Stimulated activated effector memory CD8-positive, alpha-beta T cell treated with anti-CD3 and anti-CD28 coated beads, Interleukin-12 subunit alpha, Interleukin-12 subunit beta, amount 100 ng/mL, for 72 hours (primary cell): Measurements from ENCODE around the gene IFIT1.
"Not testable (repeated sequence)": the region's sequence is repeated elsewhere in the genome, so short reads cannot be mapped to it uniquely, and the experiment has no call there.

ENCODE experiments used
- ATAC-seq: fragments of 150-1000 bp; cut with Tn5 transposase; 2 replicates; pipeline ENCODE4 v1.10.0; 2021
- DNase-seq, 2 donors: peaks; one replicate each; pipeline ENCODE4 v3.0.0; 2021 to 2022; ENCODE audit warnings: low spot score in 2 of 2
- H3K27ac Mint-ChIP-seq: one replicate; pipeline ENCODE4 v1.8.0; 2022; ENCODE audit warnings: mild to moderate bottlenecking, mixed read lengths
- H3K36me3 Mint-ChIP-seq: one replicate; pipeline ENCODE4 v1.8.0; 2022; ENCODE audit warnings: mild to moderate bottlenecking, mixed read lengths
- H3K4me1 Mint-ChIP-seq: one replicate; pipeline ENCODE4 v1.8.0; 2022; ENCODE audit warnings: mixed read lengths
- H3K4me3 Mint-ChIP-seq: one replicate; pipeline ENCODE4 v1.8.0; 2022; ENCODE audit warnings: mild to moderate bottlenecking, mixed read lengths
- H3K9me3 Mint-ChIP-seq: one replicate; pipeline ENCODE4 v1.8.0; 2022; ENCODE audit warnings: mixed read lengths

IFIT1 gene, protein sequence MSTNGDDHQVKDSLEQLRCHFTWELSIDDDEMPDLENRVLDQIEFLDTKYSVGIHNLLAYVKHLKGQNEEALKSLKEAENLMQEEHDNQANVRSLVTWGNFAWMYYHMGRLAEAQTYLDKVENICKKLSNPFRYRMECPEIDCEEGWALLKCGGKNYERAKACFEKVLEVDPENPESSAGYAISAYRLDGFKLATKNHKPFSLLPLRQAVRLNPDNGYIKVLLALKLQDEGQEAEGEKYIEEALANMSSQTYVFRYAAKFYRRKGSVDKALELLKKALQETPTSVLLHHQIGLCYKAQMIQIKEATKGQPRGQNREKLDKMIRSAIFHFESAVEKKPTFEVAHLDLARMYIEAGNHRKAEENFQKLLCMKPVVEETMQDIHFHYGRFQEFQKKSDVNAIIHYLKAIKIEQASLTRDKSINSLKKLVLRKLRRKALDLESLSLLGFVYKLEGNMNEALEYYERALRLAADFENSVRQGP

GRCh38 chr10:89391907-89392756, at the start of gene IFIT1:
Gene IFIT1, plus strand, starts transcription at chr10:89392623. Its CDS starts 90 bp downstream, at chr10:89392713.
- ATAC-seq (peak; percentile 90), DNase-seq (no peak)
- peaks cover 16% of the 10 kb centered on the region for H3K4me1 Mint-ChIP-seq
- peak within 1 kb of the TSS; percentile 67 for H3K4me3 Mint-ChIP-seq
- no peaks in the 10 kb centered on the region for H3K36me3 Mint-ChIP-seq
- peak within 1 kb of the TSS; percentile 48 for H3K27ac Mint-ChIP-seq
- H3K9me3 Mint-ChIP-seq, result no peaks in the 10 kb centered on the region

GRCh38 chr10:89343089-89343767, 49.2 kb upstream of the IFIT1 start:
- DNase-seq (no peak), ATAC-seq (no peak)
- H3K4me3 Mint-ChIP-seq, result no peak overlapping the region
- no peaks in the 10 kb centered on the region for H3K4me1 Mint-ChIP-seq
- no peak overlapping the region for H3K27ac Mint-ChIP-seq
- H3K9me3 Mint-ChIP-seq, result no peaks in the 10 kb centered on the region
- peaks cover 7% of the 10 kb centered on the region for H3K36me3 Mint-ChIP-seq

GRCh38 chr10:89344156-89344555, 48.3 kb upstream of the IFIT1 start:
- Mint-ChIP-seq H3K36me3 (peaks cover 7% of the 10 kb centered on the region), H3K4me3 (no peak overlapping the region), H3K9me3 (no peaks in the 10 kb centered on the region), H3K27ac (no peak overlapping the region), H3K4me1 (no peaks in the 10 kb centered on the region)
- ATAC-seq, result no peak
- DNase-seq, result no peak

GRCh38 chr10:89345367-89346000, 46.9 kb upstream of the IFIT1 start:
- ATAC-seq, result no peak
- no peaks in the 10 kb centered on the region for H3K9me3 Mint-ChIP-seq
- DNase-seq, result no peak
- H3K36me3 Mint-ChIP-seq, result no peaks in the 10 kb centered on the region
- H3K27ac Mint-ChIP-seq, result no peak overlapping the region
- H3K4me3 Mint-ChIP-seq, result no peak overlapping the region
- peaks cover 2% of the 10 kb centered on the region for H3K4me1 Mint-ChIP-seq

DNA sequence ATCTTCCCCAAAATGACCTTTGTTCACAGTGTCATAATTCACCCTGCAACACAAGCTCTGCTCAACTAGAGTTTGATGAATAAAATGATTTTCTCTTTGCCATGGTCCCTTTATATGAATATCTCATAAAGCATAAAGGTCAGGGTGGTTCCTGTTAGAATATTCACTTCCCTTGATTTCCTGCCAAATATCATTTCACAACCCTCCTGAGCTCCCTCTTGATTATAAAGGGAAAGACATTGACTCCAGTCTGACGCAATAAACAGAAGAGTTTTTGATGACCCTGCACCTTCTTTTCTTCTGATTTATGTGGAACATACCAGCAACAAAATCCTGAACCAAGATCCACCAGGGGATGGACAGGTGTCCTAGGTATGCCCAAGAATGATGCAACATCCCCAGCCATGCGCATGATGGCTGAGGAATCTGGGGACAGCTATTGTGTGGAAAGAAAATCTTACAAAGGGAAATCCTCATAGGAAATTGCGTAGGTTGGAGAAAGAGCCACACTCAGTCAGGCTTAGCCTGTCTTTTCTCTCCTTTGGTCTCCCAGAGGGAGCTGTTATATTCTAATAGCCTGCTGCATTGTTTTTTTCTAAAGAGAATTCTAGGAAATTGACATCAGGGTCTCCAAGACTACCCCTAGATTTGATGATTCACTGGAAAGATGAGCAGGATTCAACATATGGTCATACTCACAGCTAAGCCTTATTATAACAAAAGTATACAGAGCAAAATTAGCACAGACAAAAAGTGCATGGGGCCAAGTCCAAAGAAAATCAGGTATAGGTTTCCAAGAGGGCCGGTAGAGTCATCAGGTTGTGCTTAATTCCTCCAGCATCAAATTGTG, 45.8 kb upstream of the IFIT1 start:
- DNase-seq (no peak), ATAC-seq (no peak)
- H3K9me3 Mint-ChIP-seq, result no peaks in the 10 kb centered on the region
- H3K27ac Mint-ChIP-seq, result no peak overlapping the region
- no peaks in the 10 kb centered on the region for H3K36me3 Mint-ChIP-seq
- H3K4me3 Mint-ChIP-seq, result no peak overlapping the region
- H3K4me1 Mint-ChIP-seq, result peaks cover 14% of the 10 kb centered on the region

DNA sequence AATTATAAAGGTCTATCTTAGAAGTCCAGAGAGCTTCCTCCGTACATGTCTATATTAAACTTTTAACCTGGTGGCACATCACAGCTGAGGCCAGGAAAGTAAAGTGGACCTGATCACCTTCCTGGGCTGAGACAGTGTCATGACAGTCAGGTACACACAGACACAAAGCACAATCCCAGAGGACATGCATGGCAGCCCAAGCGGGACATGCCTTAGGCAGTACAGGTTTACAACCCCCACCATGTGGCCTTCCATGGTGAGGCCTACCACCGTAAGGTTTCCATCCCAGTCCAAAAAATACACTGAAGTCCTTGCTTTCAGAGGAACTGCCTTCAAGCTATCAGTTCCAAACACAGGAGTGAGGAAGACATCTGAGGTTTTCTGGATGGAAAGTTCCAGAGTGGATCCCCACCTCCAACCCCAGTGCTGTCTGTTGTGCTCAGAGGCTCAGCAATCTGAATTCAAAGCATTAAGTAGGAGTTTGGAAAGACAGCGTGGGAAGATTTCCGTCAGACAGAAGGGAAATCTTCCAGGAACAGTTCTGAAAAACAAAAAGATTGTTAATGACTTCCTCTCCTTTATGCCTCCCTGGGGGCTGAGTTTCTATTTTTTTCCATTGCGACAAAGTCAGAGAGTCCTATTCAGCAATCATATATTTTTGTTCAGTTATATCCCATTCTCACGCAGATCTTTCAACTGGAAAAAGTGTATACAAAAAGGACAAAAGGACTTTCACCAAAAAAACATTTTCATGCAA, 44.5 kb upstream of the IFIT1 start:
- H3K4me3 Mint-ChIP-seq, result no peak overlapping the region
- no peak overlapping the region for H3K27ac Mint-ChIP-seq
- no peaks in the 10 kb centered on the region for H3K36me3 Mint-ChIP-seq
- ATAC-seq (no peak), DNase-seq (no peak)
- peaks cover 26% of the 10 kb centered on the region for H3K4me1 Mint-ChIP-seq
- H3K9me3 Mint-ChIP-seq, result no peaks in the 10 kb centered on the region

GRCh38 chr10:89348481-89348880, 43.9 kb upstream of the IFIT1 start:
- ATAC-seq (no peak), DNase-seq (no peak)
- Mint-ChIP-seq H3K27ac (no peak overlapping the region), H3K36me3 (no peaks in the 10 kb centered on the region), H3K4me1 (peaks cover 28% of the 10 kb centered on the region), H3K9me3 (no peaks in the 10 kb centered on the region), H3K4me3 (no peak overlapping the region)

GRCh38 chr10:89348975-89349374, 43.4 kb upstream of the IFIT1 start:
- no peak for DNase-seq
- peaks cover under 1% of the 10 kb centered on the region for H3K9me3 Mint-ChIP-seq
- H3K4me3 Mint-ChIP-seq, result no peak overlapping the region
- H3K4me1 Mint-ChIP-seq, result peaks cover 28% of the 10 kb centered on the region
- H3K27ac Mint-ChIP-seq, result no peak overlapping the region
- no peak for ATAC-seq
- H3K36me3 Mint-ChIP-seq, result no peaks in the 10 kb centered on the region

DNA sequence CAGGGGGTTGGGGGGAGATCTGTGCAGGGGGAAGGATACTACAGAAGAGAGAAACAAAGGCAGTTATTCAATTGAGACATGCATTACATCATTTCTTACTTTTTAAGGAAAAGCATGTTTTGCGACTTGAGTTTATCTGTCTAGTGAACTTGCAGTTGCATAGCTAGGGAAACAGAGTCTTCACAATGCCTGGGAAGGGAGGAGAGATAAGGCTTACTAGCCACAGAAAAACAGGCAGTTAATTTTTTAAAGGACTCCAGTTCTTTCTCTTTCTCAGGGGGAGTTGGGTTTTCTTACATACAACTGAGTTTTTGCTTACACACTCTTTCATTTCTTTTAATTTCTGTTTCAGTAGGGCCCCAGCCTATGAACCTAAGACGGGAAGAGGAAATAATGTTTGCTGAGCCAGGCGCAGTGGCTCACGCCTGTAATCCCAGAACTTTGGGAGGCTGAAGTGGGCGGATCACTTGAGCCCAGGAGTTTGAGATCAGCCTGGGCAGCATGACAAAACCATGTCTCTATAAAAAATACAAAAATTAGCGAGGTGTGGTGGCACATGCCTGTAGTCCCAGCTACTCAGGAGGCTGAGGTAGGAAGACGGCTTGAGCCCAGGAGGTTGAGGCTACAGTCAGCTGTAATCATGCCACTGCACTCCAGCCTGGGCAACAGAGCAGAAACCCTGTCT, 41.6 kb upstream of the IFIT1 start:
- Mint-ChIP-seq H3K4me3 (peak overlapping the region; percentile 13), H3K4me1 (peaks cover 28% of the 10 kb centered on the region)
- not testable (repeated sequence) for H3K9me3 Mint-ChIP-seq, H3K36me3 Mint-ChIP-seq, DNase-seq, H3K27ac Mint-ChIP-seq, ATAC-seq

- ATAC-seq (peak; percentile 88), DNase-seq (no peak)
- no peak overlapping the region for H3K27ac Mint-ChIP-seq
These were observed 41.0 kb upstream of the IFIT1 start for GRCh38 chr10:89351412-89351779.

GRCh38 chr10:89351780-89352597, 40.4 kb upstream of the IFIT1 start:
- H3K4me3 Mint-ChIP-seq, result no peak overlapping the region
- H3K27ac Mint-ChIP-seq, result peak overlapping the region; percentile 9
- no peaks in the 10 kb centered on the region for H3K36me3 Mint-ChIP-seq
- H3K9me3 Mint-ChIP-seq, result peaks cover 3% of the 10 kb centered on the region
- H3K4me1 Mint-ChIP-seq, result peaks cover 28% of the 10 kb centered on the region
- DNase-seq (no peak), ATAC-seq (no peak)

More at GRCh38 chr10:89351412-89351779, 41.0 kb upstream of the IFIT1 start:
- Mint-ChIP-seq H3K9me3 (peaks cover 3% of the 10 kb centered on the region), H3K4me3 (no peak overlapping the region), H3K36me3 (no peaks in the 10 kb centered on the region), H3K4me1 (peaks cover 28% of the 10 kb centered on the region)

DNA sequence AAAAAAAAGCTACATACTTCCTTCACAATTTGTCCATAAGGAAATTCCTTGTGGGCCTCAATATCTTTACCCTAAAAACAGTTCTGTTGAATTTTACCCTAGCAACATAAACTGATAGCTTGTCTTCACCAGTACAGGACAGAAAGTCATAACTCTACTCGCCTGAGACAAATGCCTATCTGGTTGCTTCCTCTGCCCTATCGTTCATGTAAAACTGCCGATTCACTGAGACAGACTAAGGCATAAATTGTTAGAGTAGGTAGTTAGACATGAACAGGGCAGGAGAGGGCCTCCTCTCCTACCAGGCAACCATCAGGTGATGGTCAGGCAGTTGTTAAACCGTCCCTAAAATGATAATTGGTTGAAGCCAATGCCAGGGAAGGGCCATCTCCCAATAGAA, 39.6 kb upstream of the IFIT1 start:
- peaks cover 3% of the 10 kb centered on the region for H3K9me3 Mint-ChIP-seq
- no peak for DNase-seq
- H3K27ac Mint-ChIP-seq, result no peak overlapping the region
- H3K4me3 Mint-ChIP-seq, result no peak overlapping the region
- no peaks in the 10 kb centered on the region for H3K36me3 Mint-ChIP-seq
- ATAC-seq, result no peak
- H3K4me1 Mint-ChIP-seq, result peaks cover 28% of the 10 kb centered on the region
